ENCODE results near the gene LRRC4C.

DNA sequence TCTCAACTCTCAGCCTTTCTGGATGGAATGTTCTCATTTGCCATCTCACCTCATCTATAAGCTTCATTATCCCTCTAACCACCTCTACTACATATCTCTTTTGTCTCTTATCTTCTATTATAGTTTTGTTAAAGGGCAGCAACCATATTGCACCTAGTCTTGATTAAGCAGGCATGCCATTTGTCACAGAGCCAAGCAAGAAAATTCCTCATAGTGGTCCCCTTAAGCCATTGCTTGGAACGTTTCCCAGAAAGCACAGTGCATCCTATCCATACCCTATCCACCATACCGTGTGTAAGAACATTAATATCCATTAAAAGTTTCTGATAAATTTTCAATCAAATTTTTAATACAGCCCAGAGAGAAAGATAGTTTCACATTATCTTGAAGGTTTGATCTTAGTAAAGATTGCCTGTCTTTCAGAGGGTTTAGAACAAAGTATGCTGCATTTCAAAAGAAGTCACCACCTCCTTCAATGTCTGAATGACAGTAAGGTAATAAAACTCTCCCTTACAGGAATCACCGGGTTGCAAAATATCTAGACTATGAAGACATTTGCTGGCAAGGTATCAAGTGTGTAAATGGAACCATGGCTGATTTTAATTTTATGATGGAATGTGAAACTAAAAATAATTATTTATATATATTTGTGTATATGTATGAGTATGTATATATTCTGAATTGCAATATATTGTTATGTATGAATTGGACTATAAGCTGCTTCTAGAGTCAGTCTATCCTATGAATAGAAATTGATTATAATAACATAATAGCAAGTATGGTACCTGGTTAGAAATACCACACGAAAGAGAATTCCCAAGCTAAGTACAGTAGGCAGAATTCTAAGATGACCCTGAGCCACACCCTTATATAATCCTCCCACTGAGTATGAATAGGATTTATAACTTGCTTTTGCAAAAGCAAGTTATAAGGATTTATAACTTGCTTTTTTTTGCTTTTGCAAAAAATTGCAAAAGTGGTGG lies 1296.3 kb downstream of the LRRC4C start:
- TF ChIP-seq EZH2 (IDR thresholded peaks at IDR 0.05; ENCODE audit: borderline replicate concordance, insufficient read depth, low read length, poor library complexity, severe bottlenecking) (no peak), REST (IDR thresholded peaks at IDR 0.05; ENCODE audit: borderline replicate concordance) (no peak), CTCF (IDR thresholded peaks at IDR 0.05; ENCODE audit: poor library complexity, severe bottlenecking) (no peak)

Measured in neural cell (in vitro differentiated cells).